ENCODE data around the gene CARD9.

CARD9 gene

GRCh38 chr9:136361754-136362449 is 11.6 kb downstream of the CARD9 start:
- Histone ChIP-seq H3K9me3 (ENCODE audit: control insufficient read depth, insufficient read depth, low read length) (no peaks in the 10 kb centered on the region), H3K4me2 (ENCODE audit: low read length) (no peak overlapping the region), H3K4me1 (ENCODE audit: control insufficient read depth, low read length) (peaks cover 18% of the 10 kb centered on the region), H4K20me1 (ENCODE audit: control insufficient read depth, insufficient read depth, low read depth, low read length) (no peaks in the 10 kb centered on the region), H3K79me2 (ENCODE audit: control insufficient read depth, low read length) (peaks cover 5% of the 10 kb centered on the region; the same call in 1 of the 2 replicates), H3K27ac (ENCODE audit: low read depth, low read length) (no peak overlapping the region), H3K4me3 (ENCODE audit: low read length) (no peak overlapping the region), H3F3A (ENCODE audit: control insufficient read depth, insufficient read depth) (no peaks in the 10 kb centered on the region), H3K27me3 (ENCODE audit: control insufficient read depth, low read length) (no peaks in the 10 kb centered on the region), H3K9me2 (replicated peaks; ENCODE audit: control insufficient read depth, low read length) (no peaks in the 10 kb centered on the region), H3K36me3 (ENCODE audit: control insufficient read depth, low read length) (no peaks in the 10 kb centered on the region)
- TF ChIP-seq EZH2phosphoT487 (IDR thresholded peaks at IDR 0.05; ENCODE audit: borderline replicate concordance, low read length) (no peak), CTCF (IDR thresholded peaks at IDR 0.05; ENCODE audit: low read depth, low read length, poor library complexity, severe bottlenecking) (no peak)

GRCh38 chr9:136361047-136361753 is 12.3 kb downstream of the CARD9 start:
- Histone ChIP-seq H3K36me3 (ENCODE audit: control insufficient read depth, low read length) (no peaks in the 10 kb centered on the region), H3F3A (ENCODE audit: control insufficient read depth, insufficient read depth) (no peaks in the 10 kb centered on the region), H3K79me2 (ENCODE audit: control insufficient read depth, low read length) (peaks cover 5% of the 10 kb centered on the region; the same call in 1 of the 2 replicates), H4K20me1 (ENCODE audit: control insufficient read depth, insufficient read depth, low read depth, low read length) (no peaks in the 10 kb centered on the region), H3K4me2 (ENCODE audit: low read length) (no peak overlapping the region), H3K4me3 (ENCODE audit: low read length) (no peak overlapping the region), H3K9me3 (ENCODE audit: control insufficient read depth, insufficient read depth, low read length) (no peaks in the 10 kb centered on the region), H3K4me1 (ENCODE audit: control insufficient read depth, low read length) (peaks cover 18% of the 10 kb centered on the region), H3K27me3 (ENCODE audit: control insufficient read depth, low read length) (no peaks in the 10 kb centered on the region), H3K27ac (ENCODE audit: low read depth, low read length) (no peak overlapping the region), H3K9me2 (replicated peaks; ENCODE audit: control insufficient read depth, low read length) (no peaks in the 10 kb centered on the region)
- no peak for TF ChIP-seq CTCF (IDR thresholded peaks at IDR 0.05; ENCODE audit: low read depth, low read length, poor library complexity, severe bottlenecking)

- no peaks in the 10 kb centered on the region for H3K27me3 ChIP-seq (ENCODE audit: control insufficient read depth, low read length)
- H3K4me3 ChIP-seq (ENCODE audit: low read length), result no peak overlapping the region
- no peak for TF ChIP-seq EZH2phosphoT487 (IDR thresholded peaks at IDR 0.05; ENCODE audit: borderline replicate concordance, low read length)
- no peak for TF ChIP-seq CTCF (IDR thresholded peaks at IDR 0.05; ENCODE audit: low read depth, low read length, poor library complexity, severe bottlenecking)
- no peaks in the 10 kb centered on the region for H3K36me3 ChIP-seq (ENCODE audit: control insufficient read depth, low read length)
- peaks cover 5% of the 10 kb centered on the region; the same call in 1 of the 2 replicates for H3K79me2 ChIP-seq (ENCODE audit: control insufficient read depth, low read length)
- H3K9me3 ChIP-seq (ENCODE audit: control insufficient read depth, insufficient read depth, low read length), result no peaks in the 10 kb centered on the region
- H3K4me1 ChIP-seq (ENCODE audit: control insufficient read depth, low read length), result peaks cover 11% of the 10 kb centered on the region
- H3K27ac ChIP-seq (ENCODE audit: low read depth, low read length), result no peak overlapping the region
- H3K9me2 ChIP-seq (replicated peaks; ENCODE audit: control insufficient read depth, low read length), result no peaks in the 10 kb centered on the region
- H3K4me2 ChIP-seq (ENCODE audit: low read length), result no peak overlapping the region
- H3F3A ChIP-seq (ENCODE audit: control insufficient read depth, insufficient read depth), result no peaks in the 10 kb centered on the region
- no peaks in the 10 kb centered on the region for H4K20me1 ChIP-seq (ENCODE audit: control insufficient read depth, insufficient read depth, low read depth, low read length)
Measured at GRCh38 chr9:136359774-136360718, 13.4 kb downstream of the CARD9 start.

Measured in DOHH2 (cell line).